CD1c-positive myeloid dendritic cell (primary cell): ENCODE measurements around the gene POLR3H.
"Not testable (repeated sequence)": the region's sequence is repeated elsewhere in the genome, so short reads cannot be mapped to it uniquely, and the experiment has no call there.

ENCODE experiments used
- DNase-seq: peaks from one replicate; pipeline ENCODE4 v3.0.0-alpha.2; 2016; ENCODE audit errors: extremely low spot score

The POLR3H gene

DNA sequence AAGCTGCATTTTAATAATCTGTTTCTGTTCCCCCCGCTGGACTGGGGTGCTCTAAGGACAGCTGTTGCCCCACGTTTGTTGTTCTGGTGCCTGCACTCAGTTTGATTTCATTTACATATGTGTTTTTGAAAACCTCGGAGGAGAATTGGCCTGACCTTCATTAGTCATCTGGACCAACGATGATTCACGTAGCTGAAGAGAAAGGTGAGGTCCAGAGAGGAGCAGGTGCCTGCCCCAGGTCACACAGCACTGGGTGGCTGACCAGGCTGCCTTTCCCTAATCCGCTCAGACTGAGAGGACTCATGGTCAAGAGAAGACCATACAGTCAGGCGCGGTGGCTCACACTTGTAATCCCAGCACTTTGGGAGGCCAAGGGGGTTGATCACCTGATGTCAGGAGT is 20.3 kb upstream of the POLR3H start:
- no peak for DNase-seq

DNA sequence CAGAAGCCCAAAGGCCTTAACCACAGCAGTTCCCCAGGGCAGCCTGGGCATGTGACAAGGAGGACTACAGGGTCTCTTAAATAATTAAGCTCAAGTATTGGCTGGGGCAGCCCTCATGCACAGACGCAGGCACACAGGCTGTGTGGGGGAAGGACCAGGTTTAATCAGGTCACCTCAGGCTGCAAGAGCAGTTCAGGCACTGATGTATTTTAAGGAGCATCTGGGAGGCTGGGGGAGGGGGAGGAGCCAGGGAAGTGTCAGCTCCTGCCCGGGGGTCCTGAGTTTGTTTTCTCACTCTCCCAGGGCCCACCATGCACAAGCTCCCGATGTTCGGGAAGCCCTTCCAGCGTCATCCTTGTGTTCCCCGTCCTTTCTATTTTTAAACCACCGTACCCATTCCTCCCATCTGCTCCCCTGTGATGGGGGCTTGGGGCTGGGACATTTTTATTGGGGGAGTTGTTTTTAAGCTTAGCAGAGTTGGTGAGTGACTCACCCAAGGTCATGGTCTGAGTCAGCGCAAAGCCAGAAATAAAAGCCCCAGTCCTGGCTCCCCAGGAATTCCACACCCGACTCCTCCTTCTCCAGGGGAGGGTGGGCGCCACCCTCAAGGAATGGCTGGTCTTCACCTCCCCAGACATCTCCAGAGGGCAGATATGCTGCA is 18.9 kb upstream of the POLR3H start:
- DNase-seq = no peak

DNA sequence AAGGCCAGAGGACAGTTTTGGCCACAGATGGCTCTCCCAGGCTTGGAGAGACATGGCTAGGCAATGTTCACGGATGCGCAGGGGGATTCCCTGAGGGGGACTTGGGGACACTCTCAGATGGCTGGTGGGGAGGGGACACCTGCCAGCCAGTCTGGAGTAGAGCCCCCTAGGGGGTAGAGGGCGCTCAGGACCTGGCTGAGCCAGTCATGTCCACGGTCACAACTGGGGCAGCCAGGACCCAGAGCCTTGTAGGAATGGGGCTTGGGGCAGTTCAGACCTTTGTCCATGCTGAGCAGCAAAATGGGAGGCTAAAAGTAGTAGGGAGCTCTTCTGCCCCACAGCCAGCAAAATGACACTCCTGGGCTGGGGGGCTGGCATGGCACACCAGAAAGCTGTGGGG is 18.2 kb upstream of the POLR3H start:
- DNase-seq = no peak

DNA sequence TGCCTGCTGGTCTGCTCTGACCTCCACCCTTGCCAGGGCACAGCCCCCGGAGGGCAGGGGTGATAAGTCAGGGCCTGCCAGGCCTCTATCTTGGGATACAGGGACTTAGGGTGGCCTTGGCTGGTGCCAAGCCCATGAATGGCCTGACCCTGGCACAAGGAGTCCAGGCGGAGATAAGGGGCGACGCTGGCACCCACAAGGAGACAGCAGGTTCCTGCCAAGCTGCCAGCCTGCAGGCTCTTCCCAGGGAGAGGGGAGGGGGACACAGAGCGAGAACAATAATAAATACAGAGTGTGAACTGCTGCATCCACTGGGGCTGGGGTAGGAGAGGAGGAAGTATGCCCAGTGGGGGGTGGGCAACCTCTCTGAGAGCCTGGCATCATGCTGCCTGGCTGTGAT is 17.5 kb upstream of the POLR3H start:
- DNase-seq = no peak

DNA sequence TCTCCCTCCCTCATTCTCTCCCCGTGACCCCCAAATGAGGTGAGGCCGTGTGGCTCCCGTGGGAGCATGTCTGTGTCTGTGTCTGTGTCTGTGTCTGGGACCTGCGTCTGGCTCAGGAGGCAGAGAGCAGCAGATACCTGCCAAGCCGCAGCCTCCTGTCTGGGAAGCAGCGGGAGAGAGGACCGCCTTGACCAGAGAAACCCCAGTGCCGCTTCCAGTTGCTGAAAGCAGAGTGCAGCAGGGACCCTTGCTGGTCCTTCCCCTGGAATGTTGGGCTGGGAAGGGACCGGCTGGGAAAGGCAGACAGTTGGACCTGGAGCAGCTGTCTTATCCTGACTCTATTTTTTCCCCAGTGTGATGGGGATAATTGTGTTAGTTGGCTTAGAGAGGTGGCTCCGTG is 17.1 kb upstream of the POLR3H start:
- DNase-seq = no peak

DNA sequence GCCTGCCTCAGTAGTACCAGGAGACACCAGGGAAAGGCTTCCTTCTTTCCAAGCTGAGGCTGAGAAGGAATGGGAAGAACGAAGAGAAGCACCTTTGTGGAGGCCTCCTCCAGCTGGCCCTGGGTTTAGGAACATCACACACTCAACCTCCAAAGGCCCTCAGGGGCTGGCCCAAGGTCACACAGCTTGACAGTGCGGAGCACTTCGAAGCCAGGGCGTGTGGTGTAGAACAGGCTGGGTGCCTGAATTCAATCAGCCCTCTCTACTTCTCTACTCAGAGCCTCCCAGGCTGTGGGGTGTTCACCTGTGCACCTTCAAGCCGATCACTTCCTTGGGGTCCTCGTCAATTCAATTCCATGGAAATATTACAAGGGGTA is 15.8 kb upstream of the POLR3H start:
- DNase-seq = no peak

DNA sequence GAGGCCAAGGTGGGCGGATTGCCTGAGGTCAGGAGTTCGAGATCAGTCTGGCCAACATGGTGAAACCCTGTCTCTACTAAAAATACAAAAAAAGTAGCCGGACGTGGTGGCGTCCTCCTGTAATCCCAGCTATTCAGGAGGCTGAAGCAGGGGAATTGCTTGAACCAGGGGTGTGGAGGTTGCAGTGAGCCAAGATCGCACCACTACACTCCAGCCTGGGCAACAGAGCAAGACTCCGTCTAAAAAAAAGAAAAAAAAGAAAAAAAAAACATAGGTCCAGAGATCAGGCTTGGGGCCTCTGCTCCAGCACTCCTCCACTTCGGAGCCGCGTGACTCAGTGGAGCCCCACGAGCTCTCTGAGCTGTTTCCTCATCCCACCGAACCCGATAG is 14.0 kb upstream of the POLR3H start:
- not testable (repeated sequence) for DNase-seq

DNA sequence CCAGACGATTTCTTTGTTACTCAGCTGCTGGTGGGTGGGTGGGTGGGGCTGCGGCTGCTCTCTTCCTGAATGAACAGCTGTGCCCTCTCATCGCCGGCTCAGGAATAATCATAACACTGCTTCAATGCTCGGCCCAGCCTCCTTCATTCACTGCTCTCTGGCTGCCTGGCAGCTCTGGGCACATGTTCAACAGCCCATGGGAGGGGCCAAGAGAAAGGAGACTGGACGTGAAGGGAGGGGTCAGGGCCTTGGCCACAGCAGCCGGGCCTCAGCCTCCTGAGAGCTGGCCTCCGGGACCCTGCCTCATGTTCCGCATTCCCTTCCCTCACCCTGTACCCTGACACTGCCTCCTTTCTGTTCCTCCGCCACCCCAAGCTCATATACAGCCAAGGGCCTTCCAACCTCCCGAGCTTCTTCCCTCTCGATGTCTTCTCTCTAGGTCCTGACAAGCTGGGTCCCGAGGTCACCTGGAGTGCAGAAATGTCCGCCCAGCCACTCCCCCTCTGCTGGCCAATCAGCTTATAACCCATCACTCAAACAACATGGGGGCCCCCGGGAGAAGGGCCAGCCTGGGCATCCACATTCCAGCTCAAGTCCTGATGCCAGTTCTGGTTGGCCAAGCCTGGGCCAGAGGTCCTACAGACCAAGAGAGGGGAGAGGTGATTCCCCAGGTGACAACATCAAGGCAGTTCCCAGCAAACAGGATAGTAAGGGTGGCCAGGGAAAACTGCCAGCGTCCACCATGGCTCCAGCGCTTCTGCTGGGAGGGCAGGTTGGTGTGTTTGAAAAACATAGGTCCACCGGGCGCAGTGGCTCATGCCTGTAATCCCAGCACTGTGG is 13.4 kb upstream of the POLR3H start:
- peak; percentile 17 for DNase-seq

DNA sequence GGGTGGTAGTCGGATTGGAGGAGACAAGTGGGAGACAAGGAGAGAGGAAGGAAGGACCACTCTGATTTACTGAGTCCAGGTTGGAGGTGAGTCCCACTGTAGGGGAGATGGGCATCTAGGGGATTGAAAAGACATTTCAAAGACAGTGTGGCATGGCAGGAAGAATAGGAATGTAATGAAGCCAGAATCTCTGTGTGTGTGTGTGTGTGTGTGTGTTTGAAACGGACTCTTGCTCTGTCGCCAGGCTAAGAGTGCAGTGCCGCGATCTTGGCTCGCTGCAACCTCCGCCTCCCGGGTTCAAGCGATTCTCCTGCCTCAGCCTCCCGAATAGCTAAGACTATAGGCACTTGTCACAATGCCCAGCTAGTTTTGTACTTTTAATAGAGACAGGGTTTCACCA is 12.3 kb upstream of the POLR3H start:
- no peak for DNase-seq

DNA sequence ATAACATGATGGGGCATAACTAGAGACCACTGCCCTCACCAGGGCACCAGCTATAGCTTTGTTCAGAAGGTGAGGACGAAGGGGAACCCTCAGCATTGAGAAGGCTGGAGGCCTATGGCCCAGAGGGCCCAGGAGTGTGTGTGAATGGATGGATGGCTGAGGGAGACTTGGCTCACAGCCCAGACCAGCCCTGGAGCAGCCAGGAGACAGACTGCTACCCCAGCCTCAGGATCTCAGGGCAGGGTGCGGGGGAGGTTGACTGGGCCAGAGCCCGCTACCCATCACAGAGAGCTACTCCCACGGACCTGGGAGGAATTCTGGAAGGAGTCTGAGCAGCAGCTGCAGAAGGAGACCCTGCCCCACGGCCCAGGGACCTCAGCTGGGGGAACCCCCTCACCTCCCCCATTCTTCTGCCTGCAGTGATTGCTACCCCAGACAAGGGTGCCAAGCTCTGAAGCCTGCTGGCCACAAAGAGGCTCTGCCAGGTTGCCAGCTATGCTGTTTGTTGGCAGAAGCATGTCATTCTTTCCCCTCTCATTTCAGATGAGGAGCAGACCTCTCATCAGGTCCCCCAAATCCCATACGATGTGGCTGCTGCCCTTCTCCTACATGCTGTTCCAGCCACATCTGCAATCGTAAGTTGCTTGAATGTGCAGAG is 11.2 kb upstream of the POLR3H start:
- DNase-seq = no peak

DNA sequence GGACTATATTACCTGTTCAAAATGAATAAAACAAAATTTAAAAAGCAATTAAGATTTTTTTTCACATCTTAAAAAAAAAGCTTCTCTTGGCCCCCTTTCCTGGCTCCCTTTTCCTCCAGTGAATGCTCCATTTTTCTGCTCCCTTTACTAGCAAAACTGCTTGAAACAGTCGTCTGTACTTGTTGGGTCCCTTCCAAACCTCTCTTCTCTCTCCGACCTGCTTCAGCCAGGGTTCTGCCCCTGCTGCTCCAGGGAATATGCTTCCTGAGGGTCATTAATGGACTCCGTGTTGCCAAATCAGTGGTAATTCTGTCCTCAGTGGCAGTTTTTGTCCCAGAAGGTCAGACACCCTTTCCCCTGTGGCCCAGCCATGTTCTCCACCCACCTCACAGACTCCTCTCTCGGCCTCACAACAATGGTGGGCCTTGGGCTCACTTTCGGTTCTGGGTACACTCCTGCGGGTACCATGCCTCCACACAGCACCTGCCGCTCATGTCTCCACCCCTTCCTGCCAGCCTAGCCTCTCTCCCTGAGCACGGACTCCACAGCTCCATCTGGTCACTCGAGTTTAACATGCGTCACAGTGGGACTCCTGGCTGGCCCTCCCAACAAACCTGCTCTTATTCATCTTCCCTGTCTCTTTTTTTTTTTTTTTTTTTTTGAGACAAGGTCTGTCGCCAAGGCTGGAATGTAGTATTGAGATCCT is 7.8 kb upstream of the POLR3H start:
- DNase-seq = no peak

DNA sequence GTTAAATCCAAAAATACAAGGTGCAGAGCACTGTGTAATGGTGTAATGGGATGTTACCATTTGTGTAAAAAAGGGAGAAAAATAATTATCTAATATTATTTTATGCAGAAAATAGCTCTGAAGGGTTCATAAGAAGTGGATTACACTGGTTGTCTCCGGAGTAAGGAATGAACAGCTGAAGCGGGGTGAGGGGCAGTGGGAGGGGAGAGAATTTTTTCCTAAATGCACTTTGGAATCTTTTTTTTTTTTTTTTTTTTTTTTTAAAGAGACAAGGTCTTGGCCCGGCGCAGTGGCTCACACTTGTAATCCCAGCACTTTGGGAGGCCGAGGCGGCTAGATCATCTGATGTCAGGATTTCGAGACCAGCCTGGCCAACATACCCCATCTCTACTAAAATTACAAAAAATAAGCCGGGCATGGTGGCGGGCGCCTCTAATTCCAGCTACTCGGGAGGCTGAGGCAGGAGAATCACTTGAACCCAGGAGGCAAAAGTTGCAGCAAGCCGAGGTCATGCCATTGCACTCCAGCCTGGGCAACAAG is 6.8 kb upstream of the POLR3H start:
- DNase-seq = no peak

DNA sequence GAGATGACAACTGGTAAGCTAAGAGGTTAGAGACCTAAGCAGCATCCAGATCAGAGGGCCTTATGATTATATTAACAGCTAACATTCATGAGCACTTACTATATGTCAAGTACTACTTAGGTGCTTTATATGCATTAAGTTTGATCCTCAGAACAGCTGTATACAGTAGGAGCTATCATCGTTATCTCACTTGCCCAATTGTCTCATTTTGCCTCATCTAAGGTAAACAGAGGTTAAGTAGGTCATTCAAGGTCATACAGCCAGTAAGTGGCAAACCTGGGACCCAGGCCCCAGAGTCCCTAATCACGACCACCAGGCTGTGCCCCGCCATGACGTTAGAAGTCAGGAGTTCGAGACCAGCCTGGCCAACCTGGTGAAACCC is 4.6 kb upstream of the POLR3H start:
- no peak for DNase-seq

DNA sequence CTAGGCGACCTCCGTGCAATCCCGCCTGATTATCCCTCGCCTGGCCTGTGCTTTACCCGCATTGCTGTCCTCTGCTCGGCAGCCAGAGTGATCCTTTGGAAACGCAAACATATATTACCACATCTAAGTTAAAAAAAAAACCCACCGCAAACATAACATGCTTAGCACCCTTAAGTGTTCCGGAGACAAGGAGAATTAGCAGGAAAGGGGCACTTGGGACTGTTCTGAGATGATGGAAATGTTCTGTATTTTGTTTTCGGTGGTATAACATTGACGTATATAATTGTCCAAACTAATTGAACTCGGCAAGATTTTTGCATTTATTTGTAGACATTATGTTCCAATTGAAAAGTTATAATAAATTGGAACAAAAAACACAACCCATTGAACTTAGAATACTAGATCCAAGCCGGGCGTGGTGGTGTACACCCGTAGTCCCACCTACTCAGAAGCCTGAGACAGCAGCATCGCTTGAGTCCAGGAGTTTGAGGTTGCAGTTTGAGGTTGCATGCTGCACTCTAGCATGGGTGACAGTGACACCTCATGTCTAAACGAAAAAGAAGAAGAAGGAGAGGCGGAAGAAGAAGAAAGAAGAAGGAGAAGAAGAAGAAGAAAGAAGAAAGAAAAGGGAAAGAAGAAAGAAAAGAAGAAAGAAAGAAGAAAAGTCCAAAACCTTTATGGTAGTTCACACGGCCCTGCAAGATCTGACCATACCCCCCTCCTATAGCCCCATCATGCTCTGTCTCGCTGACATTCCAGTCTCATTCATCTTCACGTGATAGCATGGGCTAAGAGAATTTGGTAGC is 604 bp upstream of the POLR3H start:
- peak; percentile 13 for DNase-seq

DNA sequence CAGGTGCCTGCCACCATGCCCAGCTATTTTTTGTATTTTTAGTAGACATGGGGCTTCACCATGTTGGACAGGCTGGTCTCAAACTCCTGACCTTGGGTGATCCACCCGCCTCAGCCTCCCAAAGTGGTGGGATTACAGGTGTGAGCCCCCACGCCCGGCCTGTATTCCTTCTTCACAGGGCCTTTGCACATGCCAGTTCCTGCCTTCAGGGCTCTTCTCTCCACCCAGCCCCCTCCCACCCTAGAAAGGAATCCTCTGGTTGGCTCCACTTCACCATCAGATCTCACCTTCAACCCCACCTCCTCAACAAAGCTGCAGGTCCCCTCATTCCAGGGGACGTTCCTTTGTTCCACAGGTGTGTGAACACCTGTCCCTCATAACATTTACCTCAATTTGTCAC is 2.0 kb downstream of the POLR3H start:
- no peak for DNase-seq

DNA sequence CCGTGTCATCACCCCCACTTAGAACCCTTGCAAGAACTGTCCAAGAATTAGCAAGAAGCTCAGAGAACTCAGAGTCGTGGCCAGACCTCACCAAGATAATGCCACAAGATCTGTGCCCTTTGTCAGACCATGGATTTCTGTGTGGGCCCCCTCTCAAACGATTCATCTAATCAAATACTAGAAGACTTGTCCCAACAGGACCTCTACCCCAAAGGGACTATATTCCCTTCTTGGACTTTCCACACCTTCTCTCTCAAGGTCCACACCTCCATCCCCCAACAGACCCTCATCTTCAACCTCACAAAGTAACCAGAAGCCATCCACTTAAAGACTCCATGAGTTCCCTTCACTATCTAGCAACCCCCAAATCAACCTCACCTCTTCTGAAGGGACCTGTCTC is 2.8 kb downstream of the POLR3H start:
- DNase-seq = no peak

DNA sequence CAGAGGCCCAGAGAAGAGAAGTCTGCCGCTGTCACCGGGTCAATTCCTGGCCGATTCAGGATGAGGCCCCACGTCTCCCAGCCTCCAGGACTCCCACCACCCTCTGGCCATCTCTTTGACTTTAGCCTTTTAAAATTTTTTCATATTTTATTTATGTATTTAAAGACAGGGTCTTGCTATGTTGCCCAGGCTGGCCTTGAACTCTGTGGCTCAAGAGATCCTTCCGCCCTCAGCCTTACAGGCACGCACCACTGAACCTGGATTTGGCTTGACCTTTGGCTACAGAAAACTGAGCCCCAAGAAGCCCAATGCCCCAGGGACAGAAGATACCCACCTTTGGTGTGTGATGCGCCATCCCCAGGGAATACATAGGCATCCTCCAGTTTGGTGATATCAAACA is 3.9 kb downstream of the POLR3H start:
- DNase-seq = no peak

DNA sequence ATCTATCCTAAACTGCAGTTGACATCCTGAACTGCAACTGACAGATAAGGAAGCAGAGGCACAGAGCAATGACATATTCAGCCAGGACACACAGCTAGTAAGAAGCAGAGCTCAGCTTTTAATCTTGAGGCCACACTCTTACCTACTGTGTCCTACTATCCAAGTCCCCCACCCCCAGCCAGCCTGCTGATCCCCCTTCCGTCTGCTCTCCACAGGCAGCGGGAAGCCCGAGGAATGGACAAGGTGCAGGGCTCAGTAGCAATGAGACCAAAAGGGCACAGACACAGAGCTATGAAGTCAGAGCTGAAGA is 4.3 kb downstream of the POLR3H start:
- DNase-seq = no peak

DNA sequence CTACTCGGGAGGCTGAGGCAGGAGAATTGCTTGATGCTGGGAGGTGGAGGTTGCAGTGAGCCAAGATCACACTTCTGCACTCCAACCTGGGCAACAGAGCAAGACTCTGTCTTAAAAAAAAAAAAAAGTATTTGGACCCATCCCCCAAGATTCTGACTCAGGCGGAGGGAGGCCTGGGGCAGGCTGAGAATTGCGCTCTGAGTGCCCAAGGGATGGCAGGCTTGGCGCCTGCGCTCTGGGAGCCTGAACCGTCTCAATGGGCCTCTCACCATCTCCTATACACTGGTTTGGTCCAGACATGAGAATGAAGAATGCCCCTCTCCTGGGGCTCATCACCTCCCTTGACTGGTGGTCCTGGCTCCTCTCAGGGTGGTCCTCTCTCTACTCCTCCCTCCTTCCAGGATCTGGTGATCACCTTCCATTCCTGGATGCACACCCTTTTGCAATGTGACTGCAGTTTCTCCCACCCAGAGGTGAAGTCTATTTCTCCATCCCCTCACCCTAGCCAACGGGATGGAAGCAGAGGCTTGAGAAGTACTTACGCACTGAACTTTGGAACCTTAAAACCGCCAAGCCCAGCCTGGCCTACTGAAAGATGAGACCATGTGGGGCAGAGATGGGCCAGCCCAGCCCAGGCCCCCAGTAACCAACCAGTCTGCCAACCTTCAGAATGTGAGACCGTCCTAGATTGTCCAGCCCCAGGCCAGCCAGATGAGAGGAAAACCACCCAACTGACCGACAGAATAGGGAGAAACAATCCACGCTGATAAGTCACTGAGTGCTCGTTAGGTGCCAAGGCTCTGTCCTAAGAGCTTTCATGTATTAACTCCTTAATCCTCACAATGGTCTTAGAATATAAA is 4.9 kb downstream of the POLR3H start:
- no peak for DNase-seq

DNA sequence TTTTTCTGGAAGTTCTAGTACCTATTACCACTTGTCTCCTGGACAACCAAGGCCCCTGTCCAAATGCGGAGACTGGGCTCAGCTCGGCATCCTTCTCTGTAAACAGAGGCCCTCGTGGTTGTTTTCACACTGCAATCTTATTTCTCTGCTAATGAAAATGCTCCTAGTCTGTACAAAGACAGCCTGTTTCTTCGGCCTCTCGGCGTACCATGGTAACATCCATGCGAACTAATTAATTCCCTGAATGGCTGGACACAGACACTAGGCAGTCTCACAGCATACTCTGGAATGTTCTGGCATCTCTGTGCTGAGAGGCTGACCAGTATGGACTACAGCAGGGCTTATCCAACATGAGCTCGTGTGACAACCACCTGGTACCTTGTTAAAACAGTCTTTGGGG is 5.7 kb downstream of the POLR3H start:
- DNase-seq = no peak

DNA sequence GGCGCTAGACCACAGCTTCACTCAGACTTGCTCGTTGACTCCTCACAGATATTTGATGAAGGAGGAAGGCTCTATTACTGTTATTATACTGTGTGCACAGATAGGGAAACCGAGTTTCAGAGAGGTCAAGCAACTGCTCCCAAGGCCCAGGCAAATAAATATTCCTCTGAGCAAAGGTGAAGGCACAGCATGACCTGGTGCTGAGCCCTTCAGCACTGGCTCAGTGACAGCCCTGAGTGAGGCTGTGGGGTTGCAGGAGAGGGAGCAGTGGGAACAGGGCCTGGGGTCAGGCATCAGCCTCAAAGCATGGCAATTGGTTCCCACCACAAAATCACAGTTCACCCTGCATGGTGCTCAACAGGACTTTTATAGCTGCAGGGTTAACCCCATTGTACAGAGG is 7.1 kb downstream of the POLR3H start:
- no peak for DNase-seq
